ENCODE data around the gene RPGRIP1.
"Not testable (repeated sequence)": the region's sequence is repeated elsewhere in the genome, so short reads cannot be mapped to it uniquely, and the experiment has no call there.

RPGRIP1 gene

GRCh38 chr14:21245813-21246212, 34.1 kb upstream of the RPGRIP1 start:
- Histone ChIP-seq H3K36me3 (ENCODE audit: control insufficient read depth in 5 of 5, insufficient read depth in 5 of 5, low read length in 5 of 5) (peaks cover 15 to 44% (median 22%) of the 10 kb centered on the region in 5 donors), H3K27ac (ENCODE audit: low read depth, low read length) (peak overlapping the region; percentile 54), H3K9ac (ENCODE audit: low read length in 5 of 5) (no peak overlapping the region), H3K27me3 (ENCODE audit: control insufficient read depth in 5 of 5, insufficient read depth in 4 of 5, low read length in 5 of 5) (no peaks in the 10 kb centered on the region), H3K9me3 (ENCODE audit: control insufficient read depth in 5 of 5, low read length in 5 of 5) (no peaks in the 10 kb centered on the region), H3K4me1 (ENCODE audit: control insufficient read depth in 5 of 5, insufficient read depth in 5 of 5, low read length in 5 of 5) (peaks cover 0 to 23% (median 18%) of the 10 kb centered on the region in 5 donors), H3K4me3 (ENCODE audit: low read depth in 1 of 5, low read length in 5 of 5) (no peak overlapping the region)

- Histone ChIP-seq H3K4me1 (ENCODE audit: control insufficient read depth in 5 of 5, insufficient read depth in 5 of 5, low read length in 5 of 5) (peaks cover 0 to 24% (median 11%) of the 10 kb centered on the region in 5 donors), H3K9me3 (ENCODE audit: control insufficient read depth in 5 of 5, low read length in 5 of 5) (no peaks in the 10 kb centered on the region), H3K36me3 (ENCODE audit: control insufficient read depth in 5 of 5, insufficient read depth in 5 of 5, low read length in 5 of 5) (peaks cover 18 to 50% (median 32%) of the 10 kb centered on the region in 5 donors), H3K27me3 (ENCODE audit: control insufficient read depth in 5 of 5, insufficient read depth in 4 of 5, low read length in 5 of 5) (no peaks in the 10 kb centered on the region), H3K9ac (ENCODE audit: low read length in 5 of 5) (no peak overlapping the region), H3K27ac (ENCODE audit: low read depth, low read length) (peak overlapping the region; percentile 38), H3K4me3 (ENCODE audit: low read depth in 1 of 5, low read length in 5 of 5) (no peak overlapping the region)
These were observed 31.5 kb upstream of the RPGRIP1 start for GRCh38 chr14:21248338-21248737.

- no peak overlapping the region for H3K9ac ChIP-seq (ENCODE audit: low read length in 5 of 5)
- peak overlapping the region; percentile 38 for H3K27ac ChIP-seq (ENCODE audit: low read depth, low read length)
- H3K36me3 ChIP-seq (ENCODE audit: control insufficient read depth in 5 of 5, insufficient read depth in 5 of 5, low read length in 5 of 5), result peaks cover 15 to 46% (median 32%) of the 10 kb centered on the region in 5 donors
- no peaks in the 10 kb centered on the region for H3K27me3 ChIP-seq (ENCODE audit: control insufficient read depth in 5 of 5, insufficient read depth in 4 of 5, low read length in 5 of 5)
- no peaks in the 10 kb centered on the region for H3K9me3 ChIP-seq (ENCODE audit: control insufficient read depth in 5 of 5, low read length in 5 of 5)
- H3K4me3 ChIP-seq (ENCODE audit: low read depth in 1 of 5, low read length in 5 of 5), result no peak overlapping the region
- peaks cover 0 to 24% (median 14%) of the 10 kb centered on the region in 5 donors for H3K4me1 ChIP-seq (ENCODE audit: control insufficient read depth in 5 of 5, insufficient read depth in 5 of 5, low read length in 5 of 5)
These were observed 31.0 kb upstream of the RPGRIP1 start for GRCh38 chr14:21248739-21249411.

DNA sequence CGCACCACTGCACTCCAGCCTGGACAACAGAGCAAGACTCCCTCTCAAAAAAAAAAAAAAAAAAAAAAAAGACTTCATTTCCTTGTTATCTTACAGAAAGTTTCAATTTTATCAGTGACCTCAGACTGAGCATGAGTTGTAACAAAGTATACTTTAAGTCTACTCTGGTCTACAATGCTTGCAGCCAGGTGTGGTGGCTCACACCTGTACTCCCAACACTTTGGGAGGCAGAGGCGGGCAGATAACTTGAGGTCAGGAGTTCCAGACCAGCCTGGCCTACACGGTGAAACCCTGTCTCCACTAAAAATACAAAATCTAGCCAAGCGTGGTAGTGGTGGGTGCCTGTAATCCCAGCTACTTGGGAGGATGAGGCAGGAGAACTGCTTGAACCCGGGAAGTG, 28.7 kb upstream of the RPGRIP1 start:
- Histone ChIP-seq H3K27me3 (ENCODE audit: control insufficient read depth in 5 of 5, insufficient read depth in 4 of 5, low read length in 5 of 5) (no peaks in the 10 kb centered on the region), H3K4me3 (ENCODE audit: low read depth in 1 of 5, low read length in 5 of 5) (no peak overlapping the region), H3K9ac (ENCODE audit: low read length in 5 of 5) (no peak overlapping the region), H3K4me1 (ENCODE audit: control insufficient read depth in 5 of 5, insufficient read depth in 5 of 5, low read length in 5 of 5) (peaks cover 0 to 24% (median 20%) of the 10 kb centered on the region in 5 donors), H3K9me3 (ENCODE audit: control insufficient read depth in 5 of 5, low read length in 5 of 5) (no peaks in the 10 kb centered on the region), H3K36me3 (ENCODE audit: control insufficient read depth in 5 of 5, insufficient read depth in 5 of 5, low read length in 5 of 5) (peaks cover 16 to 43% (median 33%) of the 10 kb centered on the region in 5 donors), H3K27ac (ENCODE audit: low read depth, low read length) (no peak overlapping the region)

GRCh38 chr14:21252149-21252548, 27.7 kb upstream of the RPGRIP1 start:
- Histone ChIP-seq H3K9ac (ENCODE audit: low read length in 5 of 5) (no peak overlapping the region), H3K36me3 (ENCODE audit: control insufficient read depth in 5 of 5, insufficient read depth in 5 of 5, low read length in 5 of 5) (peaks cover 16 to 52% (median 34%) of the 10 kb centered on the region in 5 donors), H3K27ac (ENCODE audit: low read depth, low read length) (no peak overlapping the region), H3K27me3 (ENCODE audit: control insufficient read depth in 5 of 5, insufficient read depth in 4 of 5, low read length in 5 of 5) (no peaks in the 10 kb centered on the region), H3K4me3 (ENCODE audit: low read depth in 1 of 5, low read length in 5 of 5) (no peak overlapping the region), H3K9me3 (ENCODE audit: control insufficient read depth in 5 of 5, low read length in 5 of 5) (no peaks in the 10 kb centered on the region), H3K4me1 (ENCODE audit: control insufficient read depth in 5 of 5, insufficient read depth in 5 of 5, low read length in 5 of 5) (peaks cover 0 to 25% (median 21%) of the 10 kb centered on the region in 5 donors)

DNA sequence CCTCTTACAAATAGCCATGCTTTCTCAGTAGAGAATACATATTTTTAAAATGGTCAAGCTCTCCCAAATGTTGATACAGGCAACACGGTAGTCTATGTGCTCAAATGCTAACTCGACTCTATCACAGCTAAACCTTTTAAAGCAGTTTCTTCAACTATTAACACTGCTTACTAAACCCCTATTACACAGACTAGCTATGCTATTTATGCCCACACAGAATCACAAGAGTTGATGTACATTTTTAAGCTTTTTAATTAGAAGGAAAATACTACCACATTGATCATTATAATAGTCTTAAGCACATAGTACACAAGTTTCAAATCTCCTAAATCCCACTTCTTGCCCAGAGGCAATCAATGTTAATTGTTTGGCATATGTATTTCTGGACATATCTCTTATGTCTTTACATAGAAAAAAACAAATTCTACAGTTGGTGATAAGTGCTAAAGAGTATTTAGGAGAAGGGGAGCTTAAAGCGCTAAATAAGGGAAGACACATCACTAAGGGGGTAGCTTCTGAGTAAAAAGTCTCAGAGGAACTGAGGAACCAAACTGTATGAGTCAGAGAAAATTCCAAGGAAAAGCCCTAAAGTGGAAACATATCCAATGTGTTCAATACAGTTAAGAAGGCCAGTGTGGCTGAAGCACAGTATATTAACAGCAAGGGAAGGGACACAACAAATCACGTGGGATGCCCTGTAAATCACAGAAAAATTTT, 24.3 kb upstream of the RPGRIP1 start:
- no peaks in the 10 kb centered on the region for H3K27me3 ChIP-seq (ENCODE audit: control insufficient read depth in 5 of 5, insufficient read depth in 4 of 5, low read length in 5 of 5)
- no peak overlapping the region for H3K4me3 ChIP-seq (ENCODE audit: low read depth in 1 of 5, low read length in 5 of 5)
- no peaks in the 10 kb centered on the region for H3K9me3 ChIP-seq (ENCODE audit: control insufficient read depth in 5 of 5, low read length in 5 of 5)
- peaks cover 18 to 46% (median 29%) of the 10 kb centered on the region in 5 donors for H3K36me3 ChIP-seq (ENCODE audit: control insufficient read depth in 5 of 5, insufficient read depth in 5 of 5, low read length in 5 of 5)
- H3K4me1 ChIP-seq (ENCODE audit: control insufficient read depth in 5 of 5, insufficient read depth in 5 of 5, low read length in 5 of 5), result peaks cover 3 to 45% (median 39%) of the 10 kb centered on the region in 5 donors
- peak overlapping the region in 3 of 5 donors; percentile 3 to 30 (median 4) for H3K9ac ChIP-seq (ENCODE audit: low read length in 5 of 5)
- H3K27ac ChIP-seq (ENCODE audit: low read depth, low read length), result peak overlapping the region; percentile 75

DNA sequence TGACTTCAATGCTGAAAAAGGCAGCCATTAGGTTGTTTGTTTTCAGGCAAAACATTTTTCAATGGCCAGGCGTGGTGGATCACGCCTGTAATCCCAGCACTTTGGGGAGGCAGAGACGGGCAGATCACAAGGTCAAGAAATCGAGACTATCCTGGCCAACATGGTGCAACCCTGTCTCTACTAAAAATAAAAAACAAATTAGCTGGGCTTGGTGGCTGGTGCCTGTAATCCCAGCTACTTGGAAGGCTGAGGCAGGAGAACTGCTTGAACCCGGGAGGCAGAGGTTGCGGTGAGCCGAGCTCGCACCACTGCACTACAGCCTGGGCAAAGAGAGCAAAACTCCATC, 23.8 kb upstream of the RPGRIP1 start:
- H3K36me3 ChIP-seq (ENCODE audit: control insufficient read depth in 5 of 5, insufficient read depth in 5 of 5, low read length in 5 of 5), result peaks cover 17 to 46% (median 28%) of the 10 kb centered on the region in 5 donors
- H3K4me1 ChIP-seq (ENCODE audit: control insufficient read depth in 5 of 5, insufficient read depth in 5 of 5, low read length in 5 of 5), result peaks cover 3 to 47% (median 42%) of the 10 kb centered on the region in 5 donors
- not testable (repeated sequence) for H3K9ac ChIP-seq (ENCODE audit: low read length in 5 of 5); H3K27me3 ChIP-seq (ENCODE audit: control insufficient read depth in 5 of 5, insufficient read depth in 4 of 5, low read length in 5 of 5); H3K4me3 ChIP-seq (ENCODE audit: low read depth in 1 of 5, low read length in 5 of 5); H3K9me3 ChIP-seq (ENCODE audit: control insufficient read depth in 5 of 5, low read length in 5 of 5)
- H3K27ac ChIP-seq (ENCODE audit: low read depth, low read length), result peak overlapping the region; percentile 75

DNA sequence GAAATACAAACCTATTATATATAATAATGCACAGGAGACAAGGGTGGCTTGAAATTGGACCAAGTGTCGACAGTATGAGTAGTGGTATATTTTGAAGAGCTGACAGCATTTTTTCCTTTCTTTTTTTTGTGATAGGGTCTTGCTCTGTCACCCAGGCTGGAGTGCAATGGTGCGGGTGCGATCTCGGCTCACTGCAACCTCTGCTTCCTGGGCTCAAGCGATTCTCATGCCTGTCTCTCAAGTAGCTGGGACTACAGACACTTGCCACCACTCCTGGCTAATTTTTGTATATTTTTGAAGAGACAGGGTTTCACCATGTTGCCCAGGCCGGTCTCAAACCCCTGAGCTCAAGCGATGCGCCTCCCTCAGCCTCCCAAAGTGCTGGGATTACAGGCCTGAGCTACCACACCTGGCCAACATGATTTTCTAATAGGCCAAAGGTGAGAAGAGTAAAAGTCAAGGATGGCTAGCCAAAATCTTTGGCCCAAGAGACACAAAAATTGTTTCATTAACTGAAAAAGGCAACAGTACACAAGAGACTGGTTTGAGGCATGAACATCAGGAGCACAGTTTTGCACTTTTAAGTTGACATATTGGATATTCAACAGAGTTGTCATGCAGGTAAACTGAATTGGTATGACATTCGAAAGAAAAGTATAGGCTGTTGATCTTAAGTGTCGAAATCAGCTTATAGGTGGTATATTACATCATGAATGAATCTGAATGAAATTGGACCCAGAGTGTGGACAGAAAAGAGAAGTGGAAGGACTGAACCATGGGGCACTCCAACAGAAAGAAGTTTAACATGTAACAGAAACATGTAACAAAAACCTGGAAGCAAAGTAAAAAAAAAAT, 23.1 kb upstream of the RPGRIP1 start:
- Histone ChIP-seq H3K27ac (ENCODE audit: low read depth, low read length) (peak overlapping the region; percentile 75), H3K9ac (ENCODE audit: low read length in 5 of 5) (peak overlapping the region in 1 of 5 donors; percentile 1), H3K27me3 (ENCODE audit: control insufficient read depth in 5 of 5, insufficient read depth in 4 of 5, low read length in 5 of 5) (no peaks in the 10 kb centered on the region), H3K4me3 (ENCODE audit: low read depth in 1 of 5, low read length in 5 of 5) (no peak overlapping the region), H3K9me3 (ENCODE audit: control insufficient read depth in 5 of 5, low read length in 5 of 5) (no peaks in the 10 kb centered on the region), H3K36me3 (ENCODE audit: control insufficient read depth in 5 of 5, insufficient read depth in 5 of 5, low read length in 5 of 5) (peaks cover 21 to 46% (median 28%) of the 10 kb centered on the region in 5 donors), H3K4me1 (ENCODE audit: control insufficient read depth in 5 of 5, insufficient read depth in 5 of 5, low read length in 5 of 5) (peaks cover 3 to 54% (median 47%) of the 10 kb centered on the region in 5 donors)

DNA sequence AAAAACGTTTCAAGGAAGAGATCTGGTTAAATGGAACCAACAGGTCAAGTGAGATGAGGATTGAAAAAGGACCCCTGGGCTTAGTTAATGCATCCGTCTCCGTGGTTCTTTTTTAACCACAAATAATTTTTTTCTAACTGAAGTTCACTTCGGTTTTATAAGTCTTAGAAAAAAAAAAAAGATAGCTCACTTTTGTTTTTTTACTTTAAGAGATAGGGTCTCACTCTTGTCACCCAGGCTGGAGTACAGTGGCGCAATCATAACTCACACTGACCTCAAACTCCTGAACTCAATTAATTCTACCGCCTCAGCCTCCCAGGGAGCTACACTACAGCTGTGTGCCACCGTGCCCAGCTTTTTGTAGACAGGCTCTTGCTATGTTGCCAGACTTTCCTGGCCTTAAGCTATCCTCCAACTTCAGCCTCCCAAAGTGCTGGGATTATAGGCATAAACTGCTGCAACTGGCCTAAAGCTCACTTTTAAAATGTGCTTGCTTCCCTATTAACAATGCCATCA, 22.4 kb upstream of the RPGRIP1 start:
- Histone ChIP-seq H3K4me3 (ENCODE audit: low read depth in 1 of 5, low read length in 5 of 5) (peak overlapping the region in 1 of 5 donors; percentile 29), H3K9me3 (ENCODE audit: control insufficient read depth in 5 of 5, low read length in 5 of 5) (no peaks in the 10 kb centered on the region), H3K9ac (ENCODE audit: low read length in 5 of 5) (peak overlapping the region in 3 of 5 donors; percentile 32 to 41 (median 38)), H3K4me1 (ENCODE audit: control insufficient read depth in 5 of 5, insufficient read depth in 5 of 5, low read length in 5 of 5) (peaks cover 3 to 58% (median 54%) of the 10 kb centered on the region in 5 donors), H3K27ac (ENCODE audit: low read depth, low read length) (peak overlapping the region; percentile 75), H3K36me3 (ENCODE audit: control insufficient read depth in 5 of 5, insufficient read depth in 5 of 5, low read length in 5 of 5) (peaks cover 21 to 46% (median 35%) of the 10 kb centered on the region in 5 donors), H3K27me3 (ENCODE audit: control insufficient read depth in 5 of 5, insufficient read depth in 4 of 5, low read length in 5 of 5) (no peaks in the 10 kb centered on the region)
